Ishikawa (cell line): Measurements from ENCODE around the gene ACAD11.

Experiments used
- CEBPB ChIP-seq: IDR thresholded peaks from 2 replicates; pipeline ENCODE4 v1.6.1; 2012
- CREB1 ChIP-seq: IDR thresholded peaks from 2 replicates; pipeline ENCODE4 v1.6.1; 2012; ENCODE audit warnings: low read depth
- EGR1 ChIP-seq: IDR thresholded peaks from 2 replicates; pipeline ENCODE4 v1.6.1; 2012
- EP300 ChIP-seq: IDR thresholded peaks from 2 replicates; pipeline ENCODE4 v1.6.1; 2012; ENCODE audit warnings: borderline replicate concordance
- FOXM1 ChIP-seq: IDR thresholded peaks from 2 replicates; pipeline ENCODE4 v1.6.1; 2012; ENCODE audit warnings: low read depth, borderline replicate concordance
- NFIC ChIP-seq: IDR thresholded peaks from 2 replicates; pipeline ENCODE4 v1.6.1; 2012
- RAD21 ChIP-seq: IDR thresholded peaks from 2 replicates; pipeline ENCODE4 v1.6.1; 2012; ENCODE audit warnings: low read depth
- TAF1 ChIP-seq: IDR thresholded peaks from 2 replicates; pipeline ENCODE4 v1.6.1; 2012; ENCODE audit warnings: low read depth, mild to moderate bottlenecking
- TCF12 ChIP-seq: IDR thresholded peaks from 2 replicates; pipeline ENCODE4 v1.6.1; 2012; ENCODE audit warnings: low read depth
- TEAD4 ChIP-seq: IDR thresholded peaks from 2 replicates; pipeline ENCODE4 v1.6.1; 2012
- USF1 ChIP-seq: IDR thresholded peaks from 2 replicates; pipeline ENCODE4 v1.6.1; 2012
- YY1 ChIP-seq: IDR thresholded peaks from 2 replicates; pipeline ENCODE4 v1.6.1; 2012; ENCODE audit warnings: low read depth
- ZBTB7A ChIP-seq: IDR thresholded peaks from 2 replicates; pipeline ENCODE4 v1.6.1; 2012; ENCODE audit warnings: low read depth
- TF ChIP-seq, protein P1 (sequence below): IDR thresholded peaks from 2 replicates; pipeline ENCODE4 v1.6.1; 2012; ENCODE audit warnings: low read depth, mild to moderate bottlenecking
- TF ChIP-seq, protein P2 (sequence below): IDR thresholded peaks from 2 replicates; pipeline ENCODE4 v1.6.1; 2012

ACAD11 gene

GRCh38 chr3:132535575-132536441 is 123.8 kb downstream of the ACAD11 start:
- TF ChIP-seq TAF1: no peak
- TF ChIP-seq, protein P1, sequence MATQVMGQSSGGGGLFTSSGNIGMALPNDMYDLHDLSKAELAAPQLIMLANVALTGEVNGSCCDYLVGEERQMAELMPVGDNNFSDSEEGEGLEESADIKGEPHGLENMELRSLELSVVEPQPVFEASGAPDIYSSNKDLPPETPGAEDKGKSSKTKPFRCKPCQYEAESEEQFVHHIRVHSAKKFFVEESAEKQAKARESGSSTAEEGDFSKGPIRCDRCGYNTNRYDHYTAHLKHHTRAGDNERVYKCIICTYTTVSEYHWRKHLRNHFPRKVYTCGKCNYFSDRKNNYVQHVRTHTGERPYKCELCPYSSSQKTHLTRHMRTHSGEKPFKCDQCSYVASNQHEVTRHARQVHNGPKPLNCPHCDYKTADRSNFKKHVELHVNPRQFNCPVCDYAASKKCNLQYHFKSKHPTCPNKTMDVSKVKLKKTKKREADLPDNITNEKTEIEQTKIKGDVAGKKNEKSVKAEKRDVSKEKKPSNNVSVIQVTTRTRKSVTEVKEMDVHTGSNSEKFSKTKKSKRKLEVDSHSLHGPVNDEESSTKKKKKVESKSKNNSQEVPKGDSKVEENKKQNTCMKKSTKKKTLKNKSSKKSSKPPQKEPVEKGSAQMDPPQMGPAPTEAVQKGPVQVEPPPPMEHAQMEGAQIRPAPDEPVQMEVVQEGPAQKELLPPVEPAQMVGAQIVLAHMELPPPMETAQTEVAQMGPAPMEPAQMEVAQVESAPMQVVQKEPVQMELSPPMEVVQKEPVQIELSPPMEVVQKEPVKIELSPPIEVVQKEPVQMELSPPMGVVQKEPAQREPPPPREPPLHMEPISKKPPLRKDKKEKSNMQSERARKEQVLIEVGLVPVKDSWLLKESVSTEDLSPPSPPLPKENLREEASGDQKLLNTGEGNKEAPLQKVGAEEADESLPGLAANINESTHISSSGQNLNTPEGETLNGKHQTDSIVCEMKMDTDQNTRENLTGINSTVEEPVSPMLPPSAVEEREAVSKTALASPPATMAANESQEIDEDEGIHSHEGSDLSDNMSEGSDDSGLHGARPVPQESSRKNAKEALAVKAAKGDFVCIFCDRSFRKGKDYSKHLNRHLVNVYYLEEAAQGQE: no peak
- TF ChIP-seq RAD21: peak; percentile 57

DNA sequence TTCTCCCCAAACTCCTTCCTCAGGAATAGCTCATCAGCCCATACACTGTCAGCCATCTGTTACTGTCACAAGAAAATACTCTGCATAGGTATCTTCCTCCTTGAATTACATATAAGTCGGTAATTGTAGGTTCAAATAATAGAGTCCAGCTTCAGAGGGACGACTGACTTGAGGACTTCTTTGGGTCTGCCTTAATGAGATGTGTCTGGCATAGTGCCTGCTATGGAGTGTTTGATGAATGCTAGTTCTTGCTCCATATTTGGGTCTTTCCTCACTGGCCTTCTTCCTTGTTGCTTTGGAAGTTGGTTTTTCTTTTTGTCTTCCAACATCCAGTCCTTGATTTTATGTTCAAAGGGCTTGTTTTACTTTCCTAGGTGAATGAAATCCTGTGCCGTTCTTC is 129.0 kb downstream of the ACAD11 start:
- TF ChIP-seq, protein P2, sequence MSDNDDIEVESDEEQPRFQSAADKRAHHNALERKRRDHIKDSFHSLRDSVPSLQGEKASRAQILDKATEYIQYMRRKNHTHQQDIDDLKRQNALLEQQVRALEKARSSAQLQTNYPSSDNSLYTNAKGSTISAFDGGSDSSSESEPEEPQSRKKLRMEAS: no peak
- TF ChIP-seq EGR1 (no peak), FOXM1 (no peak), NFIC (no peak), EP300 (no peak)
- TF ChIP-seq, protein P1: no peak

- TF ChIP-seq TEAD4 (no peak), RAD21 (no peak), EP300 (no peak), EGR1 (no peak), CREB1 (no peak), YY1 (no peak), TCF12 (no peak), ZBTB7A (no peak), USF1 (no peak), TAF1 (no peak), FOXM1 (no peak), NFIC (no peak), CEBPB (no peak)
- TF ChIP-seq, protein P1: no peak
- TF ChIP-seq, protein P2: no peak
These were observed 137.3 kb downstream of the ACAD11 start for GRCh38 chr3:132522353-132522752.

DNA sequence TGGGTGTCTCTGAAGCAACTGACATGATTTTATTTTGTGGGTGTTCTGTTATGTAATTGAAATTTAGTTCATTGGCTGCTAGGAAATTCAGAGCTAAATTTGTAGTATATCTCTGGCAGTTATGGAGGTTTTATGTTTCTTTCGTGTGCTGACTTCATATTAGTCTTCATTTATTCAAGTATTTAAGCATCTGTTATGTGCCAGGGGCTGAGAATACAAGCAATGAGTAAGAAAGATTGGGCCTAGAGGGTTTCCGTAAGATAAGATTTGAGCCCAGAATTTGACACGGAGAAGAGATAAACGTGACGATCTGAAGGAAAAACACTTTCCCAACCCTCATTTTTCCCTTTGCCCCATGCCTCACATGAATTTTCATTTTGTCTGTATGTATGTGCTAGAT is 137.7 kb downstream of the ACAD11 start:
- TF ChIP-seq YY1: no peak

DNA sequence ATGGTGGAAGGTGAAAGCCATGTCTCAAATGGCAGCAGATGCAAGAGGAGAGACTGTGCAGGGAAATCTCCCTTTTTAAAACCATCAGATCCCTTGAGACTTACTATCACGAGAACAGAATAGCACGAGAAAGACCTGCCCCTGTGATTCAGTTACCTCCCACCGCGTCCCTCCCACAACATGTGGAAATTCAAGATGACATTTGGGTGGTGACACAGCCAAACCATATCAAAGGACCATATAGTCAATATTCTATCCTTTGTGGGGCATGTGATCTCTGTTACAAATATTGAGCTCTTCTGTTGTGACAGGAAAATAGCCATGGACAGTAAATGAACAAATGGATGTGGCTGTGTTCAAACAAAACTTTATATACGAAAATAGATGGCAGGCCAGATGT is 139.7 kb downstream of the ACAD11 start:
- TF ChIP-seq EP300 (no peak), EGR1 (no peak), CEBPB (no peak), FOXM1 (no peak), CREB1 (no peak), NFIC (no peak), ZBTB7A (no peak)
- TF ChIP-seq, protein P1: no peak
